ENCODE measurements around the gene OR51B2.
"Not testable (repeated sequence)": the region's sequence is repeated elsewhere in the genome, so short reads cannot be mapped to it uniquely, and the experiment has no call there.

DNA sequence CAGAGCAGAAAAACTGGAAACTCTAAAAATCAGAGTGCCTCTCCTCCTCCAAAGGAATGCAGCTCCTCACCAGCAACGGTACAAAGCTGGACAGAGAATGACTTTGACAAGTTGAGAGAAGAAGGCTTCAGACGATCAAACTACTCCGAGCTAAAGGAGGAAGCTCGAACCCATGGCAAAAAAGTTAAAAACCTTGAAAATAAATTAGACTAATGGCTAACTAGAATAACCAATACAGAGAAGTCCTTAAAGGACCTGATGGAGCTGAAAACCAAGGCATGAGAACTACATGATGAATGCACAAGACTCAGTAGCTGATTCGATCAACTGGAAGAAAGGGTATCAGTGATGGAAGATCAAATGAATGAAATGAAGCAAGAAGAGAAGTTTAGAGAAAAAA is 31.9 kb upstream of the OR51B2 start:
- TF ChIP-seq CTCF (conservative IDR thresholded peaks at IDR 0.05; ENCODE audit: low read length); EZH2phosphoT487 (IDR thresholded peaks at IDR 0.05; ENCODE audit: borderline replicate concordance, low read depth, low read length): not testable (repeated sequence)

Data from OCI-LY7 (cell line).